Neuronal stem cell (in vitro differentiated cells): ENCODE data around the gene RBM4.

ENCODE experiments used
- DNase-seq: peaks from one replicate; pipeline ENCODE4 v3.0.0-alpha.2; 2013; ENCODE audit warnings: low spot score
- H2AFZ ChIP-seq: one replicate; pipeline ENCODE4 v1.6.1; 2013; ENCODE audit warnings: mild to moderate bottlenecking, low read length, inconsistent platforms
- H2AK5ac ChIP-seq: 2 replicates; pipeline ENCODE4 v1.6.1; 2013; ENCODE audit warnings: low read depth, mild to moderate bottlenecking, inconsistent platforms, low read length, moderate library complexity, mixed read lengths
- H2BK120ac ChIP-seq: 2 replicates; pipeline ENCODE4 v1.6.1; 2013; ENCODE audit warnings: low read depth, mild to moderate bottlenecking, inconsistent platforms, low read length, moderate library complexity, mixed read lengths
- H2BK12ac ChIP-seq: one replicate; pipeline ENCODE4 v1.6.1; 2013; ENCODE audit warnings: low read length, inconsistent platforms
- H2BK15ac ChIP-seq: 2 replicates; pipeline ENCODE4 v1.6.1; 2013; ENCODE audit warnings: mild to moderate bottlenecking, low read length, inconsistent platforms, mixed read lengths
- H2BK5ac ChIP-seq: one replicate; pipeline ENCODE4 v1.6.1; 2013; ENCODE audit warnings: inconsistent platforms, mild to moderate bottlenecking, low read length, moderate library complexity
- H3K14ac ChIP-seq: one replicate; pipeline ENCODE4 v1.6.1; 2013; ENCODE audit warnings: low read length, inconsistent platforms
- H3K18ac ChIP-seq: 2 replicates; pipeline ENCODE4 v1.6.1; 2013; ENCODE audit warnings: low read length, inconsistent platforms
- H3K23ac ChIP-seq: 2 replicates; pipeline ENCODE4 v1.6.1; 2013; ENCODE audit warnings: low read depth, mild to moderate bottlenecking, mixed read lengths, low read length, inconsistent platforms; ENCODE audit not compliant: poor library complexity
- H3K27ac ChIP-seq: replicated peaks from 3 replicates; pipeline ENCODE4 v1.5.1; 2013; ENCODE audit warnings: low read length, inconsistent platforms
- H3K27me3 ChIP-seq, 3 experiments: 2 replicates each; pipeline ENCODE4 v1.6.1; 2013; ENCODE audit warnings: low read length in 3 of 3, mild to moderate bottlenecking in 2 of 3, inconsistent platforms in 1 of 3, low read depth in 1 of 3, mixed read lengths in 1 of 3, moderate library complexity in 1 of 3; ENCODE audit not compliant: control insufficient read depth in 3 of 3, insufficient read depth in 3 of 3
- H3K36me3 ChIP-seq, 2 donors: replicated peaks in 1 of 2; 2 replicates each; pipeline ENCODE4 v1.6.1; 2013; ENCODE audit warnings: low read length in 2 of 2; ENCODE audit not compliant: control insufficient read depth in 2 of 2, insufficient read depth in 2 of 2
- H3K4ac ChIP-seq: 2 replicates; pipeline ENCODE4 v1.6.1; 2013; ENCODE audit warnings: inconsistent platforms, mild to moderate bottlenecking, low read length, moderate library complexity
- H3K4me1 ChIP-seq, 2 donors: 1 replicate in 1 of 2; 2 replicates in 1 of 2; pipeline ENCODE4 v1.6.1; 2013; ENCODE audit warnings: low read length in 2 of 2, low read depth in 1 of 2; ENCODE audit not compliant: control insufficient read depth in 2 of 2, insufficient read depth in 1 of 2
- H3K4me2 ChIP-seq: one replicate; pipeline ENCODE4 v1.6.1; 2013; ENCODE audit warnings: mild to moderate bottlenecking, low read length, inconsistent platforms; ENCODE audit not compliant: insufficient read depth, poor library complexity, severe bottlenecking
- H3K4me3 ChIP-seq, 2 donors: 2 replicates each; pipeline ENCODE4 v1.5.1; 2013; ENCODE audit warnings: low read length in 2 of 2, mild to moderate bottlenecking in 2 of 2, inconsistent platforms in 1 of 2, moderate library complexity in 1 of 2
- H3K79me1 ChIP-seq: one replicate; pipeline ENCODE4 v1.6.1; 2013; ENCODE audit warnings: low read depth, mild to moderate bottlenecking, inconsistent platforms, low read length, moderate library complexity
- H3K9ac ChIP-seq: one replicate; pipeline ENCODE4 v1.6.1; 2013; ENCODE audit warnings: mild to moderate bottlenecking, low read depth, low read length, inconsistent platforms; ENCODE audit not compliant: poor library complexity
- H3K9me3 ChIP-seq, 2 donors: replicated peaks in 1 of 2; 2 replicates each; pipeline versions ENCODE3 to v1.6.1; 2013; ENCODE audit warnings: low read length in 2 of 2, mild to moderate bottlenecking in 2 of 2, inconsistent platforms in 1 of 2, low read depth in 1 of 2, mixed read lengths in 1 of 2, moderate library complexity in 1 of 2; ENCODE audit not compliant: control insufficient read depth in 2 of 2, insufficient read depth in 1 of 2
- H4K8ac ChIP-seq: one replicate; pipeline ENCODE4 v1.6.1; 2013; ENCODE audit warnings: low read depth, mild to moderate bottlenecking, inconsistent platforms, low read length, moderate library complexity
- H4K91ac ChIP-seq: one replicate; pipeline ENCODE4 v1.6.1; 2013; ENCODE audit warnings: low read length, low read depth, mild to moderate bottlenecking, inconsistent platforms; ENCODE audit not compliant: poor library complexity
- WGBS, 2 donors: extraction: QIAGEN DNeasy Blood & Tissue Kit; methylation state at CpG; one replicate each; pipeline ENCODE4 v1.1.7; 2013; ENCODE audit warnings: missing lambda C conversion rate in 2 of 2, mixed read lengths in 1 of 2; ENCODE audit not compliant: insufficient read length in 2 of 2, insufficient replicate concordance in 1 of 2; ENCODE audit errors: extremely low coverage in 2 of 2; 5-methylcytosine and 5-hydroxymethylcytosine counted together

Gene RBM4

DNA sequence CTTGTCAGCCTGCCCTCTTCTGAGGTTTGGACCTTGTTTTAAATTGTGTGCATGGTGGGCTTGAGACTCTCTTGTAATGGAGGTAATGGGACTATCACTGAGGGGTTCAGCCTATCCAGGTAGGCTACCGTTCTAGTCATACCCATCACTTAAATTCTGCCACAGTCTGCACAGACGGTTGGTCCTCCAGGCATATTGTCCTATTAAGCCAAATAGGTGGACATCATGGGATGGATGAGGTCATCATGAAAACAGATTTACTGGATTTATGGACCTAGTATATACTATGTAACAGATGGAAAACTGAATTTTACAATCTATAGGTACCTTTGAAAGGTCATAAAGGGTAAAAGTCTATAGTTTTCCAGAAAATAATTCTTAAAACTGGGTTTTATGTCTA is 9.1 kb upstream of the RBM4 start:
- DNase-seq: no peak
- no peak overlapping the region for H3K9ac ChIP-seq
- no peak overlapping the region for H3K27ac ChIP-seq
- no peak overlapping the region for H2BK120ac ChIP-seq
- H2AK5ac ChIP-seq: no peak overlapping the region
- H3K9me3 ChIP-seq: no peaks in the 10 kb centered on the region
- no peak overlapping the region for H2BK15ac ChIP-seq
- H4K91ac ChIP-seq: no peak overlapping the region
- H3K4me1 ChIP-seq: no peaks in the 10 kb centered on the region
- H3K79me1 ChIP-seq: peaks cover 29% of the 10 kb centered on the region
- H3K27me3 ChIP-seq: no peaks in the 10 kb centered on the region
- no peak overlapping the region for H3K4me2 ChIP-seq
- no peak overlapping the region for H4K8ac ChIP-seq
- no CpG with 5 or more reads among the region's 2 CpGs for WGBS, 2 donors
- no peak overlapping the region for H2BK12ac ChIP-seq
- no peak overlapping the region for H3K23ac ChIP-seq
- no peak overlapping the region for H2AFZ ChIP-seq
- no peak overlapping the region for H2BK5ac ChIP-seq
- no peak overlapping the region for H3K4me3 ChIP-seq
- H3K36me3 ChIP-seq: peaks cover 63 to 96% of the 10 kb centered on the region in 2 donors
- no peak overlapping the region for H3K18ac ChIP-seq
- no peak overlapping the region for H3K14ac ChIP-seq
- H3K4ac ChIP-seq: no peak overlapping the region

DNA sequence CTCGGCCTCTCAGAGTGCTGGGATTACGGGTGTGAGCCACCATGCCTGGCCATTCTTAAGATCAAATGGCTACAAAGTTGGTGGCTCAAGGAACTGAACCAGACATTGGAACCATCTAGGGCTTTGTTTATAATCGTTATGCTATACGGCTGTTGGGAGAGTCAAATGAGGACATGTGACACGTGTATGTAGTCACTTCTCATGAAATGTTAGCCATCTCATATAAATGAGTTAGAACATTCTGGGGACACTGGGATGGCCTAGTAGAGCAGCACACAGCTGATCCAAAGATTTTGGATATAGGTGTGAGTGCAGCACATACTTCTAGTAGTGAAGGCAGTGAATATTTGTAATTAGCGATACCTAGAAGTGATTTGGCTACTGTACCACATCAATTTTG is 6.6 kb upstream of the RBM4 start:
- Histone ChIP-seq H2BK5ac (no peak overlapping the region), H3K4me1 (no peaks in the 10 kb centered on the region), H3K4me2 (no peak overlapping the region), H3K27ac (no peak overlapping the region), H2AK5ac (no peak overlapping the region), H2BK12ac (no peak overlapping the region), H4K91ac (no peak overlapping the region), H2BK15ac (no peak overlapping the region), H3K4ac (no peak overlapping the region), H3K4me3 (no peak overlapping the region), H2AFZ (no peak overlapping the region), H3K23ac (no peak overlapping the region), H3K79me1 (peaks cover 10% of the 10 kb centered on the region), H3K9ac (no peak overlapping the region), H2BK120ac (no peak overlapping the region), H3K14ac (no peak overlapping the region), H3K9me3 (no peaks in the 10 kb centered on the region), H3K27me3 (no peaks in the 10 kb centered on the region), H3K18ac (no peak overlapping the region), H3K36me3 (peaks cover 42 to 91% of the 10 kb centered on the region in 2 donors), H4K8ac (no peak overlapping the region)
- WGBS, 2 donors: no CpG with 5 or more reads among the region's 6 CpGs
- no peak for DNase-seq

DNA sequence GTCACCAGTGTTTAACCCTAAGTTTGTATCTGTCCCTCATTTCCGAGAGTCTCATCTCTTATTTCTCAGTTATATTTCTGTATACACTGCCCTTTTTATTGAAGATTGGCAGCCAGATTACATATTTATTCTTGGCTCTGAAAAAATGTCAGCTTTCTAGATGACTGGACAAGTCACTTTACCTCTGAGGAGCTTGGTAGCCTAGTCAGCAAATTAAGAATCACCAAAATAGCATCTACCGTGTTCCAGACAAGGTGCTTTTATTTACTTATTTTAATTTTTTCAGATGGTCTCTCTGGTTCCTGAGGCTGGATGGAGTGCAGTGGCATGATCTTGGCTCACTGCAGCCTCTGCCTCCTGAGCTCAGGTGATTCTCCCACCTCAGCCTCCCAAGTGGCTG is 5.6 kb upstream of the RBM4 start:
- no peak for DNase-seq
- Histone ChIP-seq H3K27ac (no peak overlapping the region), H4K8ac (no peak overlapping the region), H2BK5ac (no peak overlapping the region), H3K9ac (no peak overlapping the region), H3K27me3 (no peaks in the 10 kb centered on the region), H3K9me3 (no peaks in the 10 kb centered on the region), H2AFZ (no peak overlapping the region), H3K79me1 (peaks cover 10% of the 10 kb centered on the region), H3K14ac (no peak overlapping the region), H2AK5ac (no peak overlapping the region), H3K4ac (no peak overlapping the region), H2BK15ac (no peak overlapping the region), H2BK120ac (no peak overlapping the region), H3K4me3 (no peak overlapping the region), H4K91ac (no peak overlapping the region), H3K4me1 (peaks cover 0 to 5% of the 10 kb centered on the region in 2 donors), H3K18ac (no peak overlapping the region), H3K23ac (no peak overlapping the region), H3K4me2 (no peak overlapping the region), H3K36me3 (peaks cover 31 to 82% of the 10 kb centered on the region in 2 donors), H2BK12ac (no peak overlapping the region)
- WGBS, 2 donors: no CpG with 5 or more reads among the region's 2 CpGs

DNA sequence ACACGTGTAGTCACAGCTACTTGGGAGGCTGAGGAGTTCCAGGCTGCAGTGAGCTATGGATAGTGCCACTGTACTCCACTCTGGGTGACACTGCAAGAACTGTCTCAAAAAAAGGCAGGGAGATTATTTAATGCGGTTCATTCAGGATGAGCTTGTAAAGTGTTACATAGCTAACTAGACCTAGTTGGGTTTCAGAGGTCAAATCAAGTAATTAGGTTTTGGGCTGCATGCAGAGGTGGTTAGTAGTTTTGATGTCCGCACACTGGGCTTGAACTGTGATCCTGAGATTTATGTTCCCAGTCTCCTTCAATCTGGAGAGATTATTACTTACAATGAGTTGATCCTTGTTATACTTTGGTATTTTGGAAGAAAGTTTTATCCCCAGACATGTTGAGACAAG is 2.1 kb upstream of the RBM4 start:
- no peak overlapping the region for H3K18ac ChIP-seq
- peaks cover 8 to 24% of the 10 kb centered on the region in 2 donors for H3K4me1 ChIP-seq
- H3K23ac ChIP-seq: no peak overlapping the region
- no peak overlapping the region for H2AK5ac ChIP-seq
- no peak overlapping the region for H4K8ac ChIP-seq
- H3K36me3 ChIP-seq: peaks cover 19 to 73% of the 10 kb centered on the region in 2 donors
- peaks cover 3% of the 10 kb centered on the region for H3K79me1 ChIP-seq
- H3K9ac ChIP-seq: no peak overlapping the region
- H2BK5ac ChIP-seq: no peak overlapping the region
- H2BK120ac ChIP-seq: no peak overlapping the region
- H2AFZ ChIP-seq: no peak overlapping the region
- H3K14ac ChIP-seq: no peak overlapping the region
- DNase-seq: no peak
- H3K4me2 ChIP-seq: no peak overlapping the region
- peak overlapping the region; percentile 7 for H3K27ac ChIP-seq
- WGBS, 2 donors: no CpG with 5 or more reads among the region's 3 CpGs
- no peaks in the 10 kb centered on the region for H3K27me3 ChIP-seq
- no peak overlapping the region for H3K4ac ChIP-seq
- no peak overlapping the region for H2BK12ac ChIP-seq
- no peak overlapping the region for H3K4me3 ChIP-seq
- no peak overlapping the region for H4K91ac ChIP-seq
- no peaks in the 10 kb centered on the region for H3K9me3 ChIP-seq
- no peak overlapping the region for H2BK15ac ChIP-seq
